Measurements from ENCODE around the gene ACSS1.
A peak's percentile ranks its signal among the peaks of the same experiment; 100 is the strongest.

ACSS1 gene

GRCh38 chr20:24985802-24986201, 72.1 kb downstream of the ACSS1 start:
- Histone ChIP-seq H4K20me1 (ENCODE audit: insufficient read depth, low read length, poor library complexity, severe bottlenecking) (peaks cover 40% of the 10 kb centered on the region), H3K4me1 (ENCODE audit: insufficient read depth, low read length, poor library complexity, severe bottlenecking) (peaks cover 79% of the 10 kb centered on the region)

GRCh38 chr20:24984961-24985640, 72.8 kb downstream of the ACSS1 start:
- Histone ChIP-seq H3K9me3 (ENCODE audit: insufficient read depth, low read depth, low read length) (no peaks in the 10 kb centered on the region), H3K27me3 (ENCODE audit: insufficient read depth, low read length, poor library complexity, severe bottlenecking) (no peaks in the 10 kb centered on the region), H4K20me1 (ENCODE audit: insufficient read depth, low read length, poor library complexity, severe bottlenecking) (peaks cover 33% of the 10 kb centered on the region), H3K4me2 (ENCODE audit: low read depth, low read length, poor library complexity, severe bottlenecking) (peak overlapping the region; percentile 87), H3K36me3 (ENCODE audit: insufficient read depth, low read length) (peaks cover 31% of the 10 kb centered on the region; the same call in 1 of the 2 replicates), H2AFZ (ENCODE audit: low read length) (no peak overlapping the region), H3F3A (ENCODE audit: low read depth) (no peaks in the 10 kb centered on the region), H3K4me1 (ENCODE audit: insufficient read depth, low read length, poor library complexity, severe bottlenecking) (peaks cover 74% of the 10 kb centered on the region), H3K9me2 (replicated peaks; ENCODE audit: low read depth, low read length) (no peaks in the 10 kb centered on the region), H3K4me3 (ENCODE audit: low read length, poor library complexity, severe bottlenecking) (peak overlapping the region; percentile 8), H3K9ac (ENCODE audit: low read depth, low read length, poor library complexity, severe bottlenecking) (peak overlapping the region; percentile 21), H3K79me2 (ENCODE audit: insufficient read depth, low read length) (peaks cover 88% of the 10 kb centered on the region)
- TF ChIP-seq CTCF (conservative IDR thresholded peaks at IDR 0.05; ENCODE audit: low read length) (no peak), EZH2phosphoT487 (IDR thresholded peaks at IDR 0.05; ENCODE audit: borderline replicate concordance) (no peak)

More at GRCh38 chr20:24985802-24986201, 72.1 kb downstream of the ACSS1 start:
- Histone ChIP-seq H3K9ac (ENCODE audit: low read depth, low read length, poor library complexity, severe bottlenecking) (no peak overlapping the region), H3K9me3 (ENCODE audit: insufficient read depth, low read depth, low read length) (no peaks in the 10 kb centered on the region), H3K79me2 (ENCODE audit: insufficient read depth, low read length) (peaks cover 88% of the 10 kb centered on the region), H3K36me3 (ENCODE audit: insufficient read depth, low read length) (peaks cover 24% of the 10 kb centered on the region; the same call in 1 of the 2 replicates), H3K4me2 (ENCODE audit: low read depth, low read length, poor library complexity, severe bottlenecking) (peak overlapping the region; percentile 87), H3K4me3 (ENCODE audit: low read length, poor library complexity, severe bottlenecking) (peak overlapping the region; percentile 8), H3K9me2 (replicated peaks; ENCODE audit: low read depth, low read length) (no peaks in the 10 kb centered on the region), H3F3A (ENCODE audit: low read depth) (no peaks in the 10 kb centered on the region), H3K27me3 (ENCODE audit: insufficient read depth, low read length, poor library complexity, severe bottlenecking) (no peaks in the 10 kb centered on the region), H2AFZ (ENCODE audit: low read length) (no peak overlapping the region)
- TF ChIP-seq EZH2phosphoT487 (IDR thresholded peaks at IDR 0.05; ENCODE audit: borderline replicate concordance): no peak

GRCh38 chr20:24983896-24984295, 74.0 kb downstream of the ACSS1 start:
- Histone ChIP-seq H3K9me3 (ENCODE audit: insufficient read depth, low read depth, low read length) (no peaks in the 10 kb centered on the region), H3K4me1 (ENCODE audit: insufficient read depth, low read length, poor library complexity, severe bottlenecking) (peaks cover 62% of the 10 kb centered on the region), H3K36me3 (ENCODE audit: insufficient read depth, low read length) (peaks cover 40% of the 10 kb centered on the region; the same call in 1 of the 2 replicates), H3F3A (ENCODE audit: low read depth) (no peaks in the 10 kb centered on the region), H3K9ac (ENCODE audit: low read depth, low read length, poor library complexity, severe bottlenecking) (no peak overlapping the region), H3K27me3 (ENCODE audit: insufficient read depth, low read length, poor library complexity, severe bottlenecking) (no peaks in the 10 kb centered on the region), H3K79me2 (ENCODE audit: insufficient read depth, low read length) (peaks cover 85% of the 10 kb centered on the region), H4K20me1 (ENCODE audit: insufficient read depth, low read length, poor library complexity, severe bottlenecking) (peaks cover 25% of the 10 kb centered on the region), H3K4me2 (ENCODE audit: low read depth, low read length, poor library complexity, severe bottlenecking) (peak overlapping the region; percentile 87), H3K9me2 (replicated peaks; ENCODE audit: low read depth, low read length) (no peaks in the 10 kb centered on the region), H2AFZ (ENCODE audit: low read length) (no peak overlapping the region), H3K4me3 (ENCODE audit: low read length, poor library complexity, severe bottlenecking) (no peak overlapping the region)
- TF ChIP-seq EZH2phosphoT487 (IDR thresholded peaks at IDR 0.05; ENCODE audit: borderline replicate concordance): no peak
- no peak for TF ChIP-seq CTCF (conservative IDR thresholded peaks at IDR 0.05; ENCODE audit: low read length)

All from Loucy (cell line).